A673 (cell line): ENCODE data around the gene GPR15LG.

Experiments used
- EZH2 ChIP-seq: fragments of 200-600 bp; sonication (generic); IDR thresholded peaks from 2 replicates; pipeline ENCODE4 v1.6.1; 2017; ENCODE audit warnings: borderline replicate concordance, low read depth, mild to moderate bottlenecking, mixed read lengths, antibody characterized with exemption, low read length; ENCODE audit not compliant: poor library complexity, severe bottlenecking
- TF ChIP-seq, protein P1 (sequence below): fragments of 300-800, 200-600 bp; sonication (generic); conservative IDR thresholded peaks from 2 replicates; pipeline ENCODE4 v1.5.1; 2017; ENCODE audit warnings: low read depth, mild to moderate bottlenecking, antibody characterized with exemption, low read length, moderate library complexity, mixed read lengths

DNA sequence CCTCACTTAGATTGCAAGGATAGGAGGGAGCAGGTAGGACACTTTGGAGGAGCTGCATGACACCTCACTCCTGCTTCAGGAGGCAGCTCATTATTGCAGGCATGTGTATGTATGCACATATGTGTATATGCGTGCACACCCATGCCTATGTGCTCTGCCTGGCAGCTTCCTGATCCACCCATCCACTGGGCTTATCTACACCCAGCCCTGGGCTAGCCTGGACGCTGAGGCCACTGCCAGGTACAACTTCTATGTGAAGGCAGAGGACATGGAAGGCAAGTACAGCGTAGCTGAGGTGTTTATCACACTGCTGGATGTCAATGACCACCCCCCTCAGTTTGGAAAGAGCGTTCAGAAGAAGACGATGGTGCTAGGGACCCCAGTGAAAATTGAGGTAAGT is 38.4 kb downstream of the GPR15LG start:
- TF ChIP-seq, protein P1, sequence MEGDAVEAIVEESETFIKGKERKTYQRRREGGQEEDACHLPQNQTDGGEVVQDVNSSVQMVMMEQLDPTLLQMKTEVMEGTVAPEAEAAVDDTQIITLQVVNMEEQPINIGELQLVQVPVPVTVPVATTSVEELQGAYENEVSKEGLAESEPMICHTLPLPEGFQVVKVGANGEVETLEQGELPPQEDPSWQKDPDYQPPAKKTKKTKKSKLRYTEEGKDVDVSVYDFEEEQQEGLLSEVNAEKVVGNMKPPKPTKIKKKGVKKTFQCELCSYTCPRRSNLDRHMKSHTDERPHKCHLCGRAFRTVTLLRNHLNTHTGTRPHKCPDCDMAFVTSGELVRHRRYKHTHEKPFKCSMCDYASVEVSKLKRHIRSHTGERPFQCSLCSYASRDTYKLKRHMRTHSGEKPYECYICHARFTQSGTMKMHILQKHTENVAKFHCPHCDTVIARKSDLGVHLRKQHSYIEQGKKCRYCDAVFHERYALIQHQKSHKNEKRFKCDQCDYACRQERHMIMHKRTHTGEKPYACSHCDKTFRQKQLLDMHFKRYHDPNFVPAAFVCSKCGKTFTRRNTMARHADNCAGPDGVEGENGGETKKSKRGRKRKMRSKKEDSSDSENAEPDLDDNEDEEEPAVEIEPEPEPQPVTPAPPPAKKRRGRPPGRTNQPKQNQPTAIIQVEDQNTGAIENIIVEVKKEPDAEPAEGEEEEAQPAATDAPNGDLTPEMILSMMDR = no peak
- TF ChIP-seq EZH2 = no peak
